Esophagus muscularis mucosa (tissue), 3 donors: ENCODE measurements around the gene GNGT1.

Experiments used
- POLR2A ChIP-seq: fragments of 450-650 bp; IDR thresholded peaks from one replicate; pipeline ENCODE4 v1.6.1; 2017; ENCODE audit warnings: antibody characterized with exemption, moderate library complexity, mild to moderate bottlenecking, low read depth
- POLR2AphosphoS5 ChIP-seq, 2 donors: sonication (generic); formaldehyde crosslinking; IDR thresholded peaks; one replicate each; pipeline ENCODE4 v1.6.1; 2017; ENCODE audit warnings: antibody characterized with exemption in 2 of 2
- TF ChIP-seq, protein P1 (sequence below), 3 experiments: fragments of 200-600 bp in 2 of 3; fragments of 450-650 bp in 1 of 3; sonication (generic) in 2 of 3; IDR thresholded peaks; one replicate each; pipeline ENCODE4 v1.5.1; 2017 to 2019; ENCODE audit warnings: antibody characterized with exemption in 3 of 3, mild to moderate bottlenecking in 2 of 3, moderate library complexity in 1 of 3

GRCh38 chr7:93949423-93949822, 43.1 kb downstream of the GNGT1 start:
- TF ChIP-seq, protein P1, sequence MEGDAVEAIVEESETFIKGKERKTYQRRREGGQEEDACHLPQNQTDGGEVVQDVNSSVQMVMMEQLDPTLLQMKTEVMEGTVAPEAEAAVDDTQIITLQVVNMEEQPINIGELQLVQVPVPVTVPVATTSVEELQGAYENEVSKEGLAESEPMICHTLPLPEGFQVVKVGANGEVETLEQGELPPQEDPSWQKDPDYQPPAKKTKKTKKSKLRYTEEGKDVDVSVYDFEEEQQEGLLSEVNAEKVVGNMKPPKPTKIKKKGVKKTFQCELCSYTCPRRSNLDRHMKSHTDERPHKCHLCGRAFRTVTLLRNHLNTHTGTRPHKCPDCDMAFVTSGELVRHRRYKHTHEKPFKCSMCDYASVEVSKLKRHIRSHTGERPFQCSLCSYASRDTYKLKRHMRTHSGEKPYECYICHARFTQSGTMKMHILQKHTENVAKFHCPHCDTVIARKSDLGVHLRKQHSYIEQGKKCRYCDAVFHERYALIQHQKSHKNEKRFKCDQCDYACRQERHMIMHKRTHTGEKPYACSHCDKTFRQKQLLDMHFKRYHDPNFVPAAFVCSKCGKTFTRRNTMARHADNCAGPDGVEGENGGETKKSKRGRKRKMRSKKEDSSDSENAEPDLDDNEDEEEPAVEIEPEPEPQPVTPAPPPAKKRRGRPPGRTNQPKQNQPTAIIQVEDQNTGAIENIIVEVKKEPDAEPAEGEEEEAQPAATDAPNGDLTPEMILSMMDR (IDR thresholded peaks at IDR 0.05) = no peak
- TF ChIP-seq POLR2AphosphoS5 (IDR thresholded peaks at IDR 0.05) = no peak
- no peak for TF ChIP-seq POLR2A
